Measurements from ENCODE around the gene NT5C3B. TPM values are rescaled to one million over a fixed set of nuclear protein-coding genes. Genes with fewer than 3 reads are reported as not detected.

Gene NT5C3B
- total and polyA plus RNA-seq, 2 donors (not counting 3 experiments of a cell fraction or from before 2014, with no cell fraction given) = 67.3 to 92.5 TPM

DNA sequence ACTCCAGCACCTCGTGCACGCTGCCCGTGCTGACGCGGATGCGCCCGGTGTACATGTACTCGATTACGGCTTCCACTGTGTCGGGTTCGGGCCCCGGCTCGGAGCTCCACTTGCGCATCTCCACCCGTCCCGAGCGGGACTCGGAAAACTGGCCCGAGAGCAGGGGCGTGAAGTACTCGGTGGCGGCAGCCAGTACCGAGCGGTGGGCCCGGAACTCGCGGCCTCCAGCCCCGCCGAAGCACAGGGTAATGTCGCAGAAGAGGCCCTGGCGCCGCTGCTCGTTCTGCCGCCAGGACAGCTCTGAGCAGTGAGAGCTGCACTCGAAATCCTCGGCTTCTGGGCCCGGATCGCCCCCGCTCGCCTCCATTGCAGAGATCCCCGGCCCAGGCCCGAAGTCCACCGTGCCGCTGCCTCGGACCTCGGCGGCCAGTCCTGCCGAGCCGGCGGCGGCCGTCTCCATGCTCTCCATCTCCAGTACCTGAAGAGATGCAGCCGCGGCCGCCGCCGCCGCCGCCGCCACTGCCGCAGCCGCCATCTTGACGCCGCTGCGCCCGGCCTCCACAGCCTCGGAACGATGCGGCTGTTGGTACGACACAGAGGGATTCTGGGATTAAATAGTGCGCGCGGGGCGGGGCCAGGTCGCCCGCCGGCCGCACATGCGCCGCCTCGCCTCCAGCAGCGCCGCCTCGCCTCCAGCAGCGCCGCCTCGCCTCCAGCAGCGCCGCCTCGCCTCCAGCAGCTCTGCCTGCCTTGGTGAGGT, 29.0 kb upstream of the NT5C3B start, which contains the start of gene KLHL11:
Gene KLHL11, minus strand, starts transcription at position 588 of the 760 bp plus-strand sequence. Its CDS starts 53 bp downstream, at position 535.
- peaks cover 3% of the 10 kb centered on the region for H4K20me1 ChIP-seq (replicated peaks; ENCODE audit: control insufficient read depth, extremely low read depth, insufficient read depth, low read length)
- DNase-seq (ENCODE audit: low read depth, low spot score) = peak; percentile 94
- H3K9me1 ChIP-seq (replicated peaks; ENCODE audit: control insufficient read depth, extremely low read depth, insufficient read depth, low read length) = no peaks in the 10 kb centered on the region
- no peaks in the 10 kb centered on the region for H3K9me3 ChIP-seq (replicated peaks; ENCODE audit: control insufficient read depth, insufficient read depth, low read length)
- H3K4me1 ChIP-seq (ENCODE audit: control insufficient read depth, extremely low read depth, insufficient read depth, low read length) = peaks cover 11% of the 10 kb centered on the region
- POLR2A ChIA-PET = interaction anchor here (0.5 to 0.9 kb wide), 4 partner anchors 38 to 173 kb away, joined by 3 to 4 read pairs (median 4); partner anchors contain the start of gene FKBP10
- H3K36me3 ChIP-seq (ENCODE audit: control insufficient read depth in 2 of 2, extremely low read depth in 1 of 2, insufficient read depth in 2 of 2, low read length in 2 of 2) = peaks cover 8 to 11% of the 10 kb centered on the region in 2 experiments
- no peaks in the 10 kb centered on the region for H3K27me3 ChIP-seq (ENCODE audit: control insufficient read depth in 2 of 2, insufficient read depth in 2 of 2, low read length in 2 of 2)
- BruUV-seq (replicated peaks) = no TSS peak
- dilution Hi-C loops (cut with MboI; ENCODE audit: extremely low pct_ligation_motif_present, low sequenced_read_pairs) = no loop called here
- peak; percentile 96 for FAIRE-seq
- peak within 1 kb of the TSS; percentile 68 for H2AFZ ChIP-seq (ENCODE audit: low read depth, low read length)
- intact Hi-C loops (cut with micrococcal nuclease) = loop anchor here (1.0 kb wide), 3 partner anchors 53 to 127 kb away; no protein-coding TSS in a partner anchor
- peak within 1 kb of the TSS; percentile 92 for H3K4me2 ChIP-seq (ENCODE audit: insufficient read depth, low read length)
- peak within 1 kb of the TSS; percentile 71 for H3K9ac ChIP-seq (replicated peaks; ENCODE audit: extremely low read depth, insufficient read depth, low read length)
- peaks cover 39% of the 10 kb centered on the region for H3K79me2 ChIP-seq (ENCODE audit: control insufficient read depth, insufficient read depth, low read length)
- H3K27ac ChIP-seq (ENCODE audit: insufficient read depth, low read depth, low read length) = peak within 1 kb of the TSS; percentile 24
- TF ChIP-seq MYC (IDR thresholded peaks at IDR 0.05; ENCODE audit: low read depth, low read length) (no peak), POLR2AphosphoS5 (IDR thresholded peaks at IDR 0.05; ENCODE audit: insufficient read depth, low read depth, low read length) (peak; percentile 96), POLR2A (IDR thresholded peaks at IDR 0.05; ENCODE audit: low read depth, low read length) (peak; percentile 95), JUN (IDR thresholded peaks at IDR 0.05; ENCODE audit: borderline replicate concordance, insufficient read depth, insufficient read length, low read depth) (no peak)
- TF ChIP-seq, protein P1, sequence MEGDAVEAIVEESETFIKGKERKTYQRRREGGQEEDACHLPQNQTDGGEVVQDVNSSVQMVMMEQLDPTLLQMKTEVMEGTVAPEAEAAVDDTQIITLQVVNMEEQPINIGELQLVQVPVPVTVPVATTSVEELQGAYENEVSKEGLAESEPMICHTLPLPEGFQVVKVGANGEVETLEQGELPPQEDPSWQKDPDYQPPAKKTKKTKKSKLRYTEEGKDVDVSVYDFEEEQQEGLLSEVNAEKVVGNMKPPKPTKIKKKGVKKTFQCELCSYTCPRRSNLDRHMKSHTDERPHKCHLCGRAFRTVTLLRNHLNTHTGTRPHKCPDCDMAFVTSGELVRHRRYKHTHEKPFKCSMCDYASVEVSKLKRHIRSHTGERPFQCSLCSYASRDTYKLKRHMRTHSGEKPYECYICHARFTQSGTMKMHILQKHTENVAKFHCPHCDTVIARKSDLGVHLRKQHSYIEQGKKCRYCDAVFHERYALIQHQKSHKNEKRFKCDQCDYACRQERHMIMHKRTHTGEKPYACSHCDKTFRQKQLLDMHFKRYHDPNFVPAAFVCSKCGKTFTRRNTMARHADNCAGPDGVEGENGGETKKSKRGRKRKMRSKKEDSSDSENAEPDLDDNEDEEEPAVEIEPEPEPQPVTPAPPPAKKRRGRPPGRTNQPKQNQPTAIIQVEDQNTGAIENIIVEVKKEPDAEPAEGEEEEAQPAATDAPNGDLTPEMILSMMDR (IDR thresholded peaks at IDR 0.05; ENCODE audit: extremely low read depth in 1 of 2, insufficient read depth in 1 of 2, low read depth in 1 of 2, low read length in 2 of 2) = no peak
- CTCF ChIA-PET = interaction anchor here (0.6 to 2.1 kb wide), 15 partner anchors 15 to 128 kb away, joined by 3 to 9 read pairs (median 3); partner anchors contain the start of genes FKBP10, JUP and P3H4
- peak within 1 kb of the TSS; percentile 45 to 86 (median 77) for H3K4me3 ChIP-seq (replicated peaks in 1 of 3; ENCODE audit: insufficient read depth in 1 of 3, low read depth in 1 of 3, low read length in 3 of 3)

Measured in endothelial cell of umbilical vein (primary cell).